Activated CD4-positive, alpha-beta T cell treated with anti-CD3 and anti-CD28 coated beads, Interleukin-2, Interleukin-6, amounts not matched to agents 100 ng/mL and 50 ng/mL, durations not matched to agents 16 hours and 8 hours (primary cell): ENCODE results near the gene EFNA5.

Source experiments
- DNase-seq: peaks from one replicate; pipeline ENCODE4 v3.0.0-alpha.2; 2020

The EFNA5 gene

GRCh38 chr5:107672211-107673038 is 1.7 kb upstream of the EFNA5 start:
- DNase-seq = no peak

- no peak for DNase-seq
Measured at GRCh38 chr5:107671742-107672210, 1.0 kb upstream of the EFNA5 start.

- no peak for DNase-seq
Measured at GRCh38 chr5:107670087-107670931, 428 bp downstream of the EFNA5 start.

GRCh38 chr5:107669096-107670031 is 1.4 kb downstream of the EFNA5 start:
- DNase-seq = no peak

- no peak for DNase-seq
Measured at GRCh38 chr5:107668154-107669095, 2.3 kb downstream of the EFNA5 start.

- DNase-seq = no peak
Measured at GRCh38 chr5:107666051-107666655, 4.6 kb downstream of the EFNA5 start.

GRCh38 chr5:107665036-107665570 is 5.6 kb downstream of the EFNA5 start:
- no peak for DNase-seq

GRCh38 chr5:107663697-107664096 is 7.0 kb downstream of the EFNA5 start:
- no peak for DNase-seq

GRCh38 chr5:107661650-107662044 is 9.1 kb downstream of the EFNA5 start:
- DNase-seq = no peak

- no peak for DNase-seq
Measured at GRCh38 chr5:107661038-107661649, 9.6 kb downstream of the EFNA5 start.

GRCh38 chr5:107658528-107658927 is 12.2 kb downstream of the EFNA5 start:
- DNase-seq = no peak

GRCh38 chr5:107655831-107656230 is 14.9 kb downstream of the EFNA5 start:
- DNase-seq = no peak

GRCh38 chr5:107654827-107655226 is 15.9 kb downstream of the EFNA5 start:
- no peak for DNase-seq

- DNase-seq = no peak
Measured at GRCh38 chr5:107653685-107654084, 17.1 kb downstream of the EFNA5 start.

GRCh38 chr5:107652839-107653607 is 17.7 kb downstream of the EFNA5 start:
- DNase-seq = no peak

- no peak for DNase-seq
Measured at GRCh38 chr5:107652408-107652807, 18.3 kb downstream of the EFNA5 start.

GRCh38 chr5:107651325-107651724 is 19.4 kb downstream of the EFNA5 start:
- no peak for DNase-seq

- no peak for DNase-seq
Measured at GRCh38 chr5:107646418-107646817, 24.3 kb downstream of the EFNA5 start.

- no peak for DNase-seq
Measured at GRCh38 chr5:107640568-107640967, 30.2 kb downstream of the EFNA5 start.

GRCh38 chr5:107639990-107640389 is 30.7 kb downstream of the EFNA5 start:
- DNase-seq = no peak
